Sigmoid colon (tissue), 7 donors: Measurements from ENCODE around the gene ARHGEF28. TPM values are rescaled to one million over a fixed set of nuclear protein-coding genes. Genes with fewer than 3 reads are reported as not detected.

Source experiments
- DNase-seq: peaks from one replicate; pipeline ENCODE4 v3.0.0-alpha.2; 2019
- H3K27ac ChIP-seq, 4 donors: fragments of 200-600 bp; sonication (generic); one replicate each; pipeline ENCODE4 v1.5.1; 2016 to 2019; ENCODE audit warnings: mild to moderate bottlenecking in 1 of 4
- H3K27me3 ChIP-seq, 3 donors: fragments of 200-600 bp; sonication (generic); one replicate each; pipeline ENCODE4 v1.5.1; 2019; ENCODE audit warnings: mild to moderate bottlenecking in 1 of 3
- H3K36me3 ChIP-seq, 4 donors: fragments of 200-600 bp; sonication (generic); one replicate each; pipeline ENCODE4 v1.5.1; 2016 to 2019
- H3K4me1 ChIP-seq, 4 donors: fragments of 200-600 bp; sonication (generic); one replicate each; pipeline ENCODE4 v1.5.1; 2017 to 2019
- H3K4me3 ChIP-seq, 4 donors: fragments of 200-600 bp; sonication (generic); one replicate each; pipeline ENCODE4 v1.5.1; 2017 to 2019; ENCODE audit warnings: mild to moderate bottlenecking in 2 of 4, moderate library complexity in 1 of 4
- H3K9me3 ChIP-seq, 4 donors: fragments of 200-600 bp in 3 of 4; sonication (generic) in 3 of 4; one replicate each; pipeline versions ENCODE4 v1.5.1 to v1.6.1; 2013 to 2019
- CTCF ChIP-seq, 4 experiments: fragments of 450-650 bp in 3 of 4; fragments of 200-600 bp in 1 of 4; IDR thresholded peaks; one replicate each; pipeline ENCODE4 v1.5.1; 2016 to 2019; ENCODE audit warnings: antibody characterized with exemption in 4 of 4, mild to moderate bottlenecking in 3 of 4, moderate library complexity in 2 of 4
- EP300 ChIP-seq, 4 donors: sonication (generic); formaldehyde crosslinking; IDR thresholded peaks; one replicate each; pipeline ENCODE4 v1.6.1; 2017; ENCODE audit warnings: antibody characterized with exemption in 4 of 4
- POLR2A ChIP-seq, 2 donors: fragments of 450-650 bp; IDR thresholded peaks; one replicate each; pipeline ENCODE4 v1.6.1; 2016; ENCODE audit warnings: antibody characterized with exemption in 2 of 2, mild to moderate bottlenecking in 2 of 2, moderate library complexity in 2 of 2
- POLR2AphosphoS5 ChIP-seq, 4 donors: sonication (generic); formaldehyde crosslinking; IDR thresholded peaks; one replicate each; pipeline ENCODE4 v1.6.1; 2017; ENCODE audit warnings: antibody characterized with exemption in 4 of 4
- WGBS, 2 donors: extraction: QIAGEN DNeasy Blood & Tissue Kit; methylation state at CpG; one replicate each; pipeline ENCODE4 v1.1.7; 2013; 5-methylcytosine and 5-hydroxymethylcytosine counted together
- intact Hi-C: fragments of 100-400 bp; cut with DNase I; formaldehyde crosslinking; loops from one replicate; pipeline ENCODE4 v1.15.1; 2023
- polyA plus RNA-seq, 3 donors: library from polyadenylated mRNA; stranded (reverse); fragments of 200-250 nt; gene quantifications; one replicate each; pipeline ENCODE4 v1.2.3, GENCODE V29; 2013
- total RNA-seq, 4 donors: library from RNA; depleted of rRNA; stranded (reverse); fragments of >200 nt; gene quantifications; one replicate each; pipeline ENCODE4 v1.1.0, GENCODE V29; 2016
- donor health status: healthy with polysubstance abuse.
- donor health status: Bipolar disorder and iron deficiency.
- donor health status: healthy.

Gene ARHGEF28
- total and polyA plus RNA-seq, 7 donors = 3.0 to 6.9 (median 3.7) TPM

- intact Hi-C loops = no loop called here
- H3K27me3 ChIP-seq = no peaks in the 10 kb centered on the region
- no peak for DNase-seq
- 91 to 96% methylated on average over 5 of the region's 5 CpGs for WGBS, 2 donors
- no peak overlapping the region for H3K4me3 ChIP-seq
- no peaks in the 10 kb centered on the region for H3K36me3 ChIP-seq
- no peaks in the 10 kb centered on the region for H3K9me3 ChIP-seq
- TF ChIP-seq EP300 (IDR thresholded peaks at IDR 0.05) (no peak), CTCF (IDR thresholded peaks at IDR 0.05) (no peak)
- H3K27ac ChIP-seq = no peak overlapping the region
- H3K4me1 ChIP-seq = no peaks in the 10 kb centered on the region
Measured at GRCh38 chr5:73897893-73898292, 271.9 kb downstream of the ARHGEF28 start.

DNA sequence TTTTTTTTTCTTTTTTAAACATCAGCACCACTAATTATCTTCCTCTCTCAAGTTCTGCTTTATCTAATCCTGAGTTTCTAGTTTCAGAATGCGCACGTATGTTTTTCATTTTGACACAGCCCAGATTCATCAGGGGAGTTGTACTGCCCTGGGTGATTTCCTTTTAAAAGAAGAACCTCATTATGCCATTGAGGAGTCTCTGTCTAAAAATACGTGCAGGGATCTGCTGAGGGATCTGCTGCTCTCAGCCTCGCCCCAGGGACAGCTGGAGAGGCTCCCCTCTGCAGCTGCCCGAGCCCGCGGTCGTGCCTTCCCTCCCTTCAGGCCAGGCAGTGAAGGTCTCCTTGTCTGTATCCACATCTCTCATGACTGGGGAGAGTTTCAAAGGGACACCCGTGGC, 273.1 kb downstream of the ARHGEF28 start:
- no peaks in the 10 kb centered on the region for H3K36me3 ChIP-seq

DNA sequence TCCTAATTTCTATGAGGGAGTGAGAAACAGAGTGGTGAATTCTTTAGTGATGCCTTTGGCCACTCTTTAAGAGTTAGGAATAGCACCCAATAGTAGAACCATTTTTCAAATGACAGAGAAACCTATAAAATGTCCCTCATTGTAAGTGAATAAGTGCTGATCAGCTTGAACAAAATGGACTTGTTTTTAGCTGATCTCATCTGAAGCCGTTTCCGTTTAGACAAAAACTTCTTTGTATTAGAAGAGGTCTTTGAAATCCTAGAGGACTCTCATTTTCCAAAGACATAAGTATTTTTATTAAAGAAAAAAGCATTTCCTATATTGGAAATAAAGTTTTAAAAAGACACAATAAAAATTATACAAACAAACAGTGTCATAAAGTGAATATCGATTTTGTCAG, 273.9 kb downstream of the ARHGEF28 start:
- DNase-seq = no peak
- H3K9me3 ChIP-seq = no peaks in the 10 kb centered on the region
- H3K27me3 ChIP-seq = no peaks in the 10 kb centered on the region
- TF ChIP-seq EP300 (IDR thresholded peaks at IDR 0.05) (no peak), POLR2AphosphoS5 (IDR thresholded peaks at IDR 0.05) (no peak), POLR2A (IDR thresholded peaks at IDR 0.05) (no peak), CTCF (IDR thresholded peaks at IDR 0.05) (no peak)
- H3K27ac ChIP-seq = no peak overlapping the region
- 77 to 90% methylated on average over 3 of the region's 3 CpGs for whole genome bisulfite sequencing, 2 donors
- no peaks in the 10 kb centered on the region for H3K4me1 ChIP-seq
- intact Hi-C loops = no loop called here
- H3K4me3 ChIP-seq = no peak overlapping the region
- no peaks in the 10 kb centered on the region for H3K36me3 ChIP-seq

More for the DNA sequence above, 273.1 kb downstream of the ARHGEF28 start:
- no peaks in the 10 kb centered on the region for H3K4me1 ChIP-seq
- 72 to 85% methylated on average over 9 of the region's 9 CpGs for WGBS, 2 donors
- no peak for DNase-seq
- intact Hi-C loops = no loop called here
- no peaks in the 10 kb centered on the region for H3K9me3 ChIP-seq
- no peak overlapping the region for H3K27ac ChIP-seq
- no peak overlapping the region for H3K4me3 ChIP-seq
- H3K27me3 ChIP-seq = no peaks in the 10 kb centered on the region
- no peak for TF ChIP-seq EP300 (IDR thresholded peaks at IDR 0.05)
- TF ChIP-seq POLR2AphosphoS5 (IDR thresholded peaks at IDR 0.05) = no peak
- no peak for TF ChIP-seq CTCF (IDR thresholded peaks at IDR 0.05)
- TF ChIP-seq POLR2A (IDR thresholded peaks at IDR 0.05) = no peak

DNA sequence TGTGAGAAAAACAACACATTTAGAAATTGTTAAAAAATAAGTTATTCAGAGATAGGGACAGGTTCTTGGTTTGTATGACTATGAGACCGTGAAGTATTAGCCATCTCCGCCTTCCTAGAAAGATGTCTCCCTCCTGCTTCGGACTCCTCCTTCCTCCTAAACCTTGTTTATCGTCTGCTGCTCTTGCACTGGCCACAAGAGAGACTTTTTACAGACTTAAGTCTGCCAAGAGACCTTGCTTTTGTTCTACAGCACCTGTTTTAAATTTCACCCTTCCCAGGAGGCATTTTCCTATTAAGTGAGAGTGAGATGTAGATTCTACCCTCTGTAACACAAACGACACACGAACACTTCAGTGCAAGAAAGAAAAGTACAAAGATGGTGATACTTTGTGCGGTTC, 274.6 kb downstream of the ARHGEF28 start:
- WGBS, 2 donors = 88 to 90% methylated on average over 7 of the region's 7 CpGs

More for the DNA sequence above, 274.6 kb downstream of the ARHGEF28 start:
- intact Hi-C loops = no loop called here
- H3K27me3 ChIP-seq = no peaks in the 10 kb centered on the region
- no peaks in the 10 kb centered on the region for H3K36me3 ChIP-seq
- no peak overlapping the region for H3K4me3 ChIP-seq
- no peak for DNase-seq
- TF ChIP-seq POLR2A (IDR thresholded peaks at IDR 0.05) (no peak), POLR2AphosphoS5 (IDR thresholded peaks at IDR 0.05) (no peak), EP300 (IDR thresholded peaks at IDR 0.05) (no peak), CTCF (IDR thresholded peaks at IDR 0.05) (no peak)
- H3K27ac ChIP-seq = no peak overlapping the region
- H3K4me1 ChIP-seq = no peaks in the 10 kb centered on the region
- no peaks in the 10 kb centered on the region for H3K9me3 ChIP-seq
